ENCODE results near the gene CHCHD6. TPM values are rescaled to one million over a fixed set of nuclear protein-coding genes. Genes with fewer than 3 reads are reported as not detected.

The CHCHD6 gene
- total RNA-seq, 1 donor: 10.9 TPM

GRCh38 chr3:126922466-126922865 is 218.4 kb downstream of the CHCHD6 start:
- no peak for DNase-seq (ENCODE audit: insufficient read length, low spot score, missing footprints)
- Histone ChIP-seq H2AFZ (ENCODE audit: low read length) (no peak overlapping the region), H3K27ac (ENCODE audit: low read depth, low read length) (no peak overlapping the region), H3K4me2 (ENCODE audit: insufficient read depth, low read length) (no peak overlapping the region), H3K36me3 (ENCODE audit: insufficient read depth, low read length) (no peaks in the 10 kb centered on the region), H3K4me3 (ENCODE audit: insufficient read depth, low read length) (no peak overlapping the region), H3K9me3 (ENCODE audit: low read depth, low read length) (no peaks in the 10 kb centered on the region), H4K20me1 (ENCODE audit: insufficient read depth, low read length) (no peaks in the 10 kb centered on the region), H3K79me2 (ENCODE audit: insufficient read depth, low read length) (no peaks in the 10 kb centered on the region), H3K4me1 (ENCODE audit: insufficient read depth, low read length) (peaks cover 32% of the 10 kb centered on the region), H3K27me3 (ENCODE audit: insufficient read depth, low read length) (no peaks in the 10 kb centered on the region)
- TF ChIP-seq CTCF (IDR thresholded peaks at IDR 0.05; ENCODE audit: extremely low read depth, low read depth, low read length): no peak

GRCh38 chr3:126923423-126923822 is 219.4 kb downstream of the CHCHD6 start:
- H3K4me3 ChIP-seq (ENCODE audit: insufficient read depth, low read length): no peak overlapping the region
- peaks cover 36% of the 10 kb centered on the region for H3K4me1 ChIP-seq (ENCODE audit: insufficient read depth, low read length)
- no peaks in the 10 kb centered on the region for H4K20me1 ChIP-seq (ENCODE audit: insufficient read depth, low read length)
- H2AFZ ChIP-seq (ENCODE audit: low read length): no peak overlapping the region
- DNase-seq (ENCODE audit: insufficient read length, low spot score, missing footprints): no peak
- H3K9me3 ChIP-seq (ENCODE audit: low read depth, low read length): no peaks in the 10 kb centered on the region
- no peak overlapping the region for H3K4me2 ChIP-seq (ENCODE audit: insufficient read depth, low read length)
- no peaks in the 10 kb centered on the region for H3K36me3 ChIP-seq (ENCODE audit: insufficient read depth, low read length)
- TF ChIP-seq CTCF (IDR thresholded peaks at IDR 0.05; ENCODE audit: extremely low read depth, low read depth, low read length): no peak
- no peaks in the 10 kb centered on the region for H3K79me2 ChIP-seq (ENCODE audit: insufficient read depth, low read length)
- H3K27ac ChIP-seq (ENCODE audit: low read depth, low read length): no peak overlapping the region
- no peaks in the 10 kb centered on the region for H3K27me3 ChIP-seq (ENCODE audit: insufficient read depth, low read length)

- Histone ChIP-seq H3K4me1 (ENCODE audit: insufficient read depth, low read length) (peaks cover 36% of the 10 kb centered on the region), H3K9me3 (ENCODE audit: low read depth, low read length) (no peaks in the 10 kb centered on the region), H3K27me3 (ENCODE audit: insufficient read depth, low read length) (no peaks in the 10 kb centered on the region), H2AFZ (ENCODE audit: low read length) (no peak overlapping the region), H3K27ac (ENCODE audit: low read depth, low read length) (no peak overlapping the region), H3K4me2 (ENCODE audit: insufficient read depth, low read length) (no peak overlapping the region), H4K20me1 (ENCODE audit: insufficient read depth, low read length) (no peaks in the 10 kb centered on the region), H3K79me2 (ENCODE audit: insufficient read depth, low read length) (no peaks in the 10 kb centered on the region), H3K4me3 (ENCODE audit: insufficient read depth, low read length) (no peak overlapping the region), H3K36me3 (ENCODE audit: insufficient read depth, low read length) (no peaks in the 10 kb centered on the region)
- DNase-seq (ENCODE audit: insufficient read length, low spot score, missing footprints): no peak
- no peak for TF ChIP-seq CTCF (IDR thresholded peaks at IDR 0.05; ENCODE audit: extremely low read depth, low read depth, low read length)
These were observed 219.9 kb downstream of the CHCHD6 start for GRCh38 chr3:126923895-126924294.

GRCh38 chr3:126924458-126924857 is 220.4 kb downstream of the CHCHD6 start:
- Histone ChIP-seq H3K27me3 (ENCODE audit: insufficient read depth, low read length) (no peaks in the 10 kb centered on the region), H3K36me3 (ENCODE audit: insufficient read depth, low read length) (no peaks in the 10 kb centered on the region), H3K4me2 (ENCODE audit: insufficient read depth, low read length) (no peak overlapping the region), H3K27ac (ENCODE audit: low read depth, low read length) (no peak overlapping the region), H3K4me1 (ENCODE audit: insufficient read depth, low read length) (peaks cover 36% of the 10 kb centered on the region), H3K4me3 (ENCODE audit: insufficient read depth, low read length) (no peak overlapping the region), H3K79me2 (ENCODE audit: insufficient read depth, low read length) (no peaks in the 10 kb centered on the region), H2AFZ (ENCODE audit: low read length) (no peak overlapping the region), H3K9me3 (ENCODE audit: low read depth, low read length) (no peaks in the 10 kb centered on the region), H4K20me1 (ENCODE audit: insufficient read depth, low read length) (no peaks in the 10 kb centered on the region)
- DNase-seq (ENCODE audit: insufficient read length, low spot score, missing footprints): no peak
- no peak for TF ChIP-seq CTCF (IDR thresholded peaks at IDR 0.05; ENCODE audit: extremely low read depth, low read depth, low read length)
